WERI-Rb-1 (cell line): Measurements from ENCODE around the gene TMEM232.

Experiments used
- DNase-seq: peaks from one replicate; pipeline ENCODE4 v3.0.0-alpha.2; 2020
- H3K27ac ChIP-seq: fragments of 250-450 bp; sonication (Bioruptor Pico); 2 replicates; pipeline ENCODE4 v1.5.1; 2020; ENCODE audit warnings: mild to moderate bottlenecking, moderate library complexity
- H3K27me3 ChIP-seq: fragments of 250-450 bp; sonication (Bioruptor Pico); 2 replicates; pipeline ENCODE4 v1.5.1; 2021; ENCODE audit warnings: mild to moderate bottlenecking, low read depth, moderate library complexity; ENCODE audit not compliant: insufficient read depth, severe bottlenecking
- H3K36me3 ChIP-seq: fragments of 250-450 bp; sonication (Bioruptor Pico); 2 replicates; pipeline ENCODE4 v1.5.1; 2020; ENCODE audit warnings: mild to moderate bottlenecking, moderate library complexity
- H3K4me3 ChIP-seq: 2 replicates; pipeline ENCODE4 v1.5.1; 2011; ENCODE audit warnings: low read depth, mild to moderate bottlenecking, control low read depth, low read length
- H3K9me3 ChIP-seq: fragments of 250-450 bp; sonication (Bioruptor Pico); 2 replicates; pipeline ENCODE4 v1.5.1; 2021; ENCODE audit warnings: mild to moderate bottlenecking, moderate library complexity; ENCODE audit not compliant: severe bottlenecking
- TF ChIP-seq, protein P1 (sequence below): IDR thresholded peaks from 2 replicates; pipeline ENCODE4 v1.5.1; 2011; ENCODE audit warnings: low read depth, mild to moderate bottlenecking, control low read depth, inconsistent platforms, low read length

The TMEM232 gene

DNA sequence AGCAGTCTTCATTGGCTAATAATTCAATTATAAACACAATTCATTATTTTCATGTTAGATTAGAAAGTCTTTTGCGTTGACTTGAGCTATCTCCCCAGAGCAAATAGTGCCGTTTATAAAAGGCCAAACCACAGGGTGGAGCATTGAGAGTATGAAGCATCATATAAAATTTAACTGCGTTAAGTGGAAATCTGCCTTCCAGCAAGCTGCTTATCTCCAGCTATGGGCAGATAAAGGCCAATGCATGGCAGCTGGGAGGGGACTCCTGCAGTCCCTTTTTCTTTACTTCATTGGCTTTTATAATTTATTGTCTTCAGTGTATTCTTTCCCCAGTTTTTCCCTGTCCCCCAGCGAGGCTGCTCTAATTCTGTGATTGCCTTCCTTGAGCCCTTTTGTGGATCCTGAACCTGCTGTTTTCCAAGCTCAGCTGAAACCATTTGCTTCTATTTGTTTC, 113.7 kb downstream of the TMEM232 start:
- TF ChIP-seq, protein P1, sequence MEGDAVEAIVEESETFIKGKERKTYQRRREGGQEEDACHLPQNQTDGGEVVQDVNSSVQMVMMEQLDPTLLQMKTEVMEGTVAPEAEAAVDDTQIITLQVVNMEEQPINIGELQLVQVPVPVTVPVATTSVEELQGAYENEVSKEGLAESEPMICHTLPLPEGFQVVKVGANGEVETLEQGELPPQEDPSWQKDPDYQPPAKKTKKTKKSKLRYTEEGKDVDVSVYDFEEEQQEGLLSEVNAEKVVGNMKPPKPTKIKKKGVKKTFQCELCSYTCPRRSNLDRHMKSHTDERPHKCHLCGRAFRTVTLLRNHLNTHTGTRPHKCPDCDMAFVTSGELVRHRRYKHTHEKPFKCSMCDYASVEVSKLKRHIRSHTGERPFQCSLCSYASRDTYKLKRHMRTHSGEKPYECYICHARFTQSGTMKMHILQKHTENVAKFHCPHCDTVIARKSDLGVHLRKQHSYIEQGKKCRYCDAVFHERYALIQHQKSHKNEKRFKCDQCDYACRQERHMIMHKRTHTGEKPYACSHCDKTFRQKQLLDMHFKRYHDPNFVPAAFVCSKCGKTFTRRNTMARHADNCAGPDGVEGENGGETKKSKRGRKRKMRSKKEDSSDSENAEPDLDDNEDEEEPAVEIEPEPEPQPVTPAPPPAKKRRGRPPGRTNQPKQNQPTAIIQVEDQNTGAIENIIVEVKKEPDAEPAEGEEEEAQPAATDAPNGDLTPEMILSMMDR: no peak
- no peak for DNase-seq
- Histone ChIP-seq H3K27ac (no peak overlapping the region), H3K27me3 (no peaks in the 10 kb centered on the region), H3K4me3 (no peak overlapping the region), H3K9me3 (no peaks in the 10 kb centered on the region), H3K36me3 (no peaks in the 10 kb centered on the region)

DNA sequence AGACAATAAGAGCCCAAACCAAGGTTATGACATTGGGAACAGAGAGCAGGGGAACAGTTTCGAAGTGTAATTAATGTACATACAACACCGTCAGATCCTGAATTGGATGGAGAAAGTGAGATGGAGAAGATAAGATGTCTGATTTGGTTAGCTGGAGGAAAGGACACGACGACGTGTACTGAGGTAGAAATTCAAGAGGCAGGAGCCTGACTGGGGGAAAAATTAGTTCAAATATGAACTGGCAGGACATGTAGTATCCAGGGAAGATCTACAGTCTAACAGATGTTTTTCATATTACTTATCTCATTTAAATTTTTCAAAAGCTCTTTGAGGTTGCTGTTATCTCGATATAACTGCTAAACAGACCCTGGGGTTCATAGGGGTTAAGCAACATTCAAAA, 114.7 kb downstream of the TMEM232 start:
- Histone ChIP-seq H3K4me3 (no peak overlapping the region), H3K27me3 (no peaks in the 10 kb centered on the region), H3K9me3 (no peaks in the 10 kb centered on the region), H3K36me3 (no peaks in the 10 kb centered on the region), H3K27ac (no peak overlapping the region)
- TF ChIP-seq, protein P1: no peak
- DNase-seq: no peak

DNA sequence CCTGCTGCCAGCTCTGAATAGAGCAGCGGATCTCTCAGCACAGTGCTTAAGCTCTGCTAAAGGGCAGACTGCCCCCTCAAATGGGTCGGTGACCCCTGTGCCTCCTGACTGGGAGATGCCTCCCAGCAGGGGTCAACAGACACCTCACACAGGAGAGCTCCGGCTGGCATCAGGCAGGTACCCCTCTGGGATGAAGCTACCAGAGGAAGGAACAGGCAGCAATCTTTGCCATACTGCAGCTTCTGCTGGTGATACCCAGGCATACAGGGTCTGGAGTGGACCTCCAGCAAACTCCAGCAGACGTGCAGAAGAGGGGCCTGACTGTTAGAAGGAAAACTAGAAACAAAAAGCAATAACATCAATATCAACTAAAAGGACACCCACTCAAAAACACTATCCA, 131.6 kb downstream of the TMEM232 start:
- no peak overlapping the region for H3K27ac ChIP-seq
- H3K36me3 ChIP-seq: no peaks in the 10 kb centered on the region
- H3K4me3 ChIP-seq: no peak overlapping the region
- no peaks in the 10 kb centered on the region for H3K27me3 ChIP-seq
- TF ChIP-seq, protein P1: no peak
- DNase-seq: no peak
- H3K9me3 ChIP-seq: no peaks in the 10 kb centered on the region

DNA sequence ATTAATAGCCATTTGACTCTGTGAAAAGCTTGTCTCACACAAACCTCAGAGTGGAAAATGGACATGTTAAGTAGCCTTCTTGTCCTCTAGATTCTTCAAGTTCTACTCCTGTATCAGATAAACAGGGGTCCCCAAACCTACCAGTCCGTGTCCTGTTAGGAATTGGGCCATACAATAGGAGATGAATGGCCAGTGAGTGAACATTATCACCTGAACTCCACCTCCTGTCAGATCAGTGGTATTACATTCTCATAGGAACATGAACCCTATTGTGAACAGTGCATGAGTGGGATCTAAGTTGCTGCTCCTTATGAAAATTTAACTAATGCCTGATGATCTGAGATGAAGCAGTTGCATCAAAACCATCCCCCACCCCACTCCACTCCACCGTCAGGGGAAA, 136.3 kb downstream of the TMEM232 start:
- DNase-seq: no peak
- TF ChIP-seq, protein P1: peak; percentile 55
- no peak overlapping the region for H3K27ac ChIP-seq
- H3K27me3 ChIP-seq: no peaks in the 10 kb centered on the region
- H3K9me3 ChIP-seq: no peaks in the 10 kb centered on the region
- H3K4me3 ChIP-seq: no peak overlapping the region
- no peaks in the 10 kb centered on the region for H3K36me3 ChIP-seq

DNA sequence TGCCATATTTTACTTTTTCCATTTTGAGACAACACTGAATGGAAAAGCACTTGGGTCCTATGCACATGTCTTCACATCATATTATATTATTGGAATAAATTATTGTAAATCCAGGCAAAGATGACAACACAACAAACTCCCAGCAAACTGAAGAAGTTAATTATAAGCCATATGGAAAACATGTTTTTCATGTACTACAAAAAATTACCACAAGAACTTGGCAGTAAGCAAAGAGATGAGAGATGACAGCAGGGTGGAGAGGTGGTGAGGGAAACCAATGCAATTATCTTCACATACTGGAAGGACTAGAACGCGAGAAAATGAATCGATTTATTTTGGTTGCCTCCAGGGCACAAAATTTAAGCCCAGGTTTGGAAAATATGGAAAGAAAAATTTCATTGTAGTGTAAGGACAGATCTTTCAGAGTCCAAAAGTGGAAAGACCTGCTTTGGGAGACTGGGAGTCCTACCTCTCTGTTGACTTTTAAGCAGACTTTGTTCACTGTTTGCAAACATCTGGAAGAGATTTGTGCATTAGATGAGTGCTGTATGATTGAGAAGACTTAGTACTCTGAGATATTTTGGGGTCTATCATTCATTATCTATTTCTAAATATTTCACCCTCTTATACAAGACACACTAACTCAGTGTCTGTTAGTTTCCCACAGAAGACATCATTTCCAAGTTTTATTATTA, 138.0 kb downstream of the TMEM232 start:
- no peak overlapping the region for H3K4me3 ChIP-seq
- H3K27me3 ChIP-seq: no peaks in the 10 kb centered on the region
- H3K9me3 ChIP-seq: no peaks in the 10 kb centered on the region
- no peaks in the 10 kb centered on the region for H3K36me3 ChIP-seq
- TF ChIP-seq, protein P1: no peak
- no peak for DNase-seq
- no peak overlapping the region for H3K27ac ChIP-seq

DNA sequence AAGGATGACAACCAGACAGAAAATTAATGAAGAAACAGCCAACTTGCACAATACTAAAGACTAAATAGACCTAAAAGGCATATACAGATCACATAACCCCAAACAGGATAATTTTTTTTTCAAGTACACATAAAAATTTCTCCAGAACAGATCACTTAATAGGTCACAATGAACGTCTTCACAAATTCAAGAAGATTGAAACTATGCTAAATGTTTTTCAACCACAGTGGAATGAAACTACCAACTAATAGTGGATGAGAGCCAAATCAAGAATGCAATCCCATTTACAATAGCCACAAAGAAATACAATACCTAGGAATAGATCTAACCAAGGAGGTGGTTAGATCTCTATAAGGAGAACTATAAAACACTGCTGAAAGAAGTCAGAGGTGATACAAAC, 145.8 kb downstream of the TMEM232 start:
- DNase-seq: no peak

More for the DNA sequence above, 145.8 kb downstream of the TMEM232 start:
- no peak overlapping the region for H3K27ac ChIP-seq
- H3K9me3 ChIP-seq: no peaks in the 10 kb centered on the region
- TF ChIP-seq, protein P1: no peak
- no peaks in the 10 kb centered on the region for H3K27me3 ChIP-seq
- no peaks in the 10 kb centered on the region for H3K36me3 ChIP-seq
- H3K4me3 ChIP-seq: no peak overlapping the region
